HG03439 (cell line): ENCODE results near the gene MNX1.

Source experiments
- ATAC-seq: cut with Tn5 transposase; IDR thresholded peaks from one replicate; pipeline ENCODE4 v1.9.1; 2021; ENCODE audit warnings: mild to moderate bottlenecking, moderate library complexity; ENCODE audit not compliant: unreplicated experiment

MNX1 gene

DNA sequence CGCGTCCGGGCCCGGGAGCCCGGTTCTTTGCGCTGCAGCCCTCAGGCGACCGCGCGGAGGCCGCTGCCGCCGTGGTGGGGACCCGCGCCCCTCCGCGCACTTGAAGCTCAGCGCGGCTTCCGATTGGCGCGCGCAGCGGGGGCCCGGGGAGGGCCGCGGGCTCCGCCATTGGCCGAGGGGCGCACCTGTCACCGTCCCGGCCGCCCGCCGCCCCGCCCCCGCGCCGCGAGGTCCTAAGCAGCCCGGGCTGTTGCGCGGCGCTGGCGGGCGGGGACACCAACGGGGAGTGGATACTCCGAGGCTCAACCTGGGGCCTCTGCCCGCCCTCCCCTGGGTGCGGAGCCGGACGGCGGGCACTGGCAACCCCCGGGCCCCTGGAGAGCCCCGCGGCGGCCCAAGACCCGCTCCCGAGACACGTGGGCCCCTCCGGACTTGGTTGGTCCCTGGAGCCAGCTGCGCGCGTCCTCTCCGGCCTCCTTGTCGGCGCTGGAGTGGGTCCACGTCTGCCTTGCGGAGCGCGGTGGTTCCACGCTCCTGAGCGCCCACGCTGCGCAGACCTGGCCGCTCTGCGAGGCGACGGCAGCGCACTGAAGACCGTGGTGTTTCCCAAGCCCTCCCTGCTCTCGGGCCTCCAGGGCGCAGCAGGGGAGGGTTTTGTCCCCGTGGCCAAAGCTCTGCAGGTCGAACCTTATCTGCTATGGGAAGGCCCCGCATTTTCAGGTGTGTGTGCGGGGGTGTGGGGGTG is at the start of gene MNX1:
MNX1 (minus strand) TSS at position 76 of the 745 bp plus-strand sequence. CDS start 313 bp downstream, outside the sequence.
- peak; percentile 82 for ATAC-seq

- ATAC-seq = no peak
Observed at GRCh38 chr7:157059534-157059933, 49.1 kb upstream of the MNX1 start.

- no peak for ATAC-seq
Observed at GRCh38 chr7:157058701-157059100, 48.2 kb upstream of the MNX1 start.

- no peak for ATAC-seq
Observed at GRCh38 chr7:157058068-157058467, 47.6 kb upstream of the MNX1 start.

- no peak for ATAC-seq
Observed at GRCh38 chr7:157056957-157057902, 46.8 kb upstream of the MNX1 start.

DNA sequence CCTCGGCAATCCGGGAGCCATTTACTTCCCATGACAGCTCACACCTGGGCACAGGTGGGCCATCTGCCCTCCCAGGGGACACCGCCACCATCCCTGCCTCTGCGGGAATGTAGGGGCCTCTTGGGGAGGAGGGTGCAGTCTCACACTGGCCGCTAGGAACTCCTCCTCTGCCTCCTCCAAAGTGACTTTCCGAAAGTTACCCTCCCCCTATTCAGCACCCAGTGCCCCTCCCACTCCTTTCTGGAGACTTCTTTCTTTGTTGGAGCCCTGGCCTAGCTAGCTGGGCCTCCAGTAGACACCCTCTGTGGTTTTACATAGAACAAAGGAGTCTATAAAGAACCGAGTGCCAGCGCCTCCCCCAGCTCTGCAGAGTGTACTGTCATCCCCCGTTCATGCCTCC is 45.8 kb upstream of the MNX1 start:
- no peak for ATAC-seq

GRCh38 chr7:157054927-157055326 is 44.5 kb upstream of the MNX1 start:
- ATAC-seq = no peak

- no peak for ATAC-seq
Observed at GRCh38 chr7:157053118-157053517, 42.7 kb upstream of the MNX1 start.

GRCh38 chr7:157047148-157047547 is 36.7 kb upstream of the MNX1 start:
- no peak for ATAC-seq

DNA sequence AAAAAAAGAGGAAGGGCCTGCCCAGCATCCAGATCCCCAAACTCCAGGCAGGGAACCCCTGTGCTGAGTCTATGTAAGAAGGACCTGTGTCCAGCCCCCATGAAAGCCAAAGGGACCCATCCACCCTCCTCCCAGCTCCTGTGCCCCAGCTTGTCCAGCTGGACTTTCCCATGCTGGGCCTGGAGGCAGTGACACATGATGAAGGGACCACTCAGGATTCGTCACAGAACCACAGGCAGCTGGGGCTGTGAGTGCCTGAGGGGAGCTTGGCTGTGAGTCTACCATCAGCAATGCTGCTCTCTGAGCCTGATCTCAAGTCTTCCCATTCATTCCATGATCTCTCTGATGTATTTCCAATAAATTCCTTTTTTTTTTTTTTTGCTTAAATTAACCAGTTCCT is 36.2 kb upstream of the MNX1 start:
- ATAC-seq = no peak

GRCh38 chr7:157044943-157045660 is 34.6 kb upstream of the MNX1 start:
- no peak for ATAC-seq

- ATAC-seq = no peak
Observed at GRCh38 chr7:157044147-157044687, 33.8 kb upstream of the MNX1 start.

GRCh38 chr7:157043745-157044144 is 33.3 kb upstream of the MNX1 start:
- ATAC-seq = no peak

DNA sequence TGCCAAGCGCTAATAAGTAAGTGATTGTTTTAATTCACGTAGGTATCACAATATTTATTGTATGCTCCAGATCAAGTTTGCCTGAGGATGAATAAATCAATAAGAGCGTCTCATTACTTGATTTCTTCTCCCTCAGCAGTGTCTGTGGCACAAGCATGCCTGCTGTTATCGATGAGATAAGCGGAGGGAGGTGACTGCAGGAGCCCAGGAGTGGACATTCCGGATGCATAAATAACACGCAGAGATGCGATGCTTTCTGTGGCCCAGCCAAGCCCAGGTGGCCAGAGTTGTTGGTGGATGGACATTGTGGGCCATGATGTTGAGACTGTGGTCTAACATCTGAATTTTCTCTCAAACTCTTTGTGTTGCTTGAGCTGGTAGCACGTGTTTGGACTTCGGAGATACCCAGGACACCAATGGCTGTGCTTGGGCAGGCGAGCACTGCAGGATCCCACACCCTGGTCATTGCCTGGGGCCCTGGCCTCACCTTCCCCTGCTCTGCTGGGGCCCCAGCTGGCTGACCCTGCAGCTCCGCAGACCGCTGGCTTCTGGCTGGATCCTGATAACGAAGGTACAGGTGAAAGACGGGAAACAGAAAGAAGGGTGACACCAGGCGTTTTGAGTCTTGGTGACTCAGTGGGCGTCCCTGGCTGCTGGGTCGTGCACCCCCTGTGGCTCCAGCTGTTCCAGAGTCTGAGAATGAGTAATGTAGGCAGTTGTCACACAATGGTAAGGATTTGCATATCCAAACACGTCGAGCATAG is 31.2 kb upstream of the MNX1 start:
- ATAC-seq = no peak

DNA sequence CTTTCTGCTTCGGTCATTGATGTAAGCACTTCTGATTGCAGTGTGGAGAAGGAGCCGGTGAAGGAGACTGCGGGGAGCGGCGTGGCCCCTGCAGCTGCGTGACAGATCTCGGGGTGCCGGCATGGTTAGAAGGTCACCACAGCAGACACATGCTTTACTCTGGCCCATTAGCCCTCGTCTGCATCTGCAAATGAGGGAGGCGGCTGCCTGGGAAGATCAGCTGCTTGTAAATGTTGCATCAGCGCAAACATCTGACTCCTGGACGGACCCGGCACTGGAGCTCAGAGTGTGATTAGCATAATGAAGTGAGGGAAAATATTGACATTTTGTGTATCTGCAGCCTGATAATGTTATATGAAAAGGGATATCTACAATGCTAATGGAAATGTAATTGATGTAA is 30.5 kb upstream of the MNX1 start:
- ATAC-seq = no peak

- no peak for ATAC-seq
Observed at GRCh38 chr7:157037635-157038034, 27.2 kb upstream of the MNX1 start.

DNA sequence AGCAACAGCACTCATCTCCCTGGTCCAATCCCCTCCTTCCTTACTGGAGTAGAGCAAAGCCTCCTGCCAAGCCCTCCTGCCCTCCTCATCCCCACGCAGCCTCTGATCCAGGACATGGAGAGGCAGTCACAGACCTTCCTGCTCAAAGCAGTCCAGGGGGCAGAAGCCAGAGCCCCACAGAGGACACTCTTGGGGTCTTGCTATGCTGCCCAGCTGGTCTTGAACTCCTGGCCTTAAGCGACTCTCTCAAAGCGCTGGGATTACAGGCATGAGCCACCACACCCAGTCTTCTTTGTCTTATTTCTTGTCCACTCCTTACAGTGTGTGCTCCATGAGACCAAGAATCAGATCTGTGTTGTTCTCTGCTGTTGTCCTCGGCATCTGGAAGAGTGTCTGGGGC is 26.6 kb upstream of the MNX1 start:
- ATAC-seq = no peak

GRCh38 chr7:157035979-157036378 is 25.5 kb upstream of the MNX1 start:
- ATAC-seq = no peak

DNA sequence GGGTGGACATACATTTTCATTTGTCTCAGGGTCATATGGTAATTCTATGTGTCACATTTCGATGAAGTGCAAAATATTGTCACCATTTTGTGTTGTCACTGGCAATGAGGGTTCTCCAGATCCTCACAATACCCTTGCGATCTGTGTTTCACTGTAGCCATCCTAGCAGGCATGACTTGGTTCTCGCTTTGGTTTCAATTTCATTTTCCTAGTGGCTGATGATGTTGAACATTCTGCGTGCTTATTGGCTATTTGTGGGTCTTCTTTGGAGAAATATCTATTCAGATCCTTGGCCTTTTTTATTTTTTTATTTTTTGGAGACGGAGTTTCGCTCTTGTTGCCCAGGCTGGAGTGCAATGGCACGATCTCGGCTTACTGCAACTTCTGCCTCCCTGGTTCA is 24.8 kb upstream of the MNX1 start:
- ATAC-seq = no peak
